Measurements from ENCODE around the gene PUS3.

- no peak for TF ChIP-seq CTCF (IDR thresholded peaks at IDR 0.05)
- no peak for TF ChIP-seq POLR2A (IDR thresholded peaks at IDR 0.05)
Observed at GRCh38 chr11:125939081-125939521, 36.1 kb upstream of the PUS3 start.
